EH (cell line): Measurements from ENCODE around the gene CACNG4.

Experiments
- DNase-seq: peaks from one replicate; pipeline ENCODE4 v3.0.0-alpha.2; 2015; ENCODE audit warnings: low read depth

CACNG4 gene

DNA sequence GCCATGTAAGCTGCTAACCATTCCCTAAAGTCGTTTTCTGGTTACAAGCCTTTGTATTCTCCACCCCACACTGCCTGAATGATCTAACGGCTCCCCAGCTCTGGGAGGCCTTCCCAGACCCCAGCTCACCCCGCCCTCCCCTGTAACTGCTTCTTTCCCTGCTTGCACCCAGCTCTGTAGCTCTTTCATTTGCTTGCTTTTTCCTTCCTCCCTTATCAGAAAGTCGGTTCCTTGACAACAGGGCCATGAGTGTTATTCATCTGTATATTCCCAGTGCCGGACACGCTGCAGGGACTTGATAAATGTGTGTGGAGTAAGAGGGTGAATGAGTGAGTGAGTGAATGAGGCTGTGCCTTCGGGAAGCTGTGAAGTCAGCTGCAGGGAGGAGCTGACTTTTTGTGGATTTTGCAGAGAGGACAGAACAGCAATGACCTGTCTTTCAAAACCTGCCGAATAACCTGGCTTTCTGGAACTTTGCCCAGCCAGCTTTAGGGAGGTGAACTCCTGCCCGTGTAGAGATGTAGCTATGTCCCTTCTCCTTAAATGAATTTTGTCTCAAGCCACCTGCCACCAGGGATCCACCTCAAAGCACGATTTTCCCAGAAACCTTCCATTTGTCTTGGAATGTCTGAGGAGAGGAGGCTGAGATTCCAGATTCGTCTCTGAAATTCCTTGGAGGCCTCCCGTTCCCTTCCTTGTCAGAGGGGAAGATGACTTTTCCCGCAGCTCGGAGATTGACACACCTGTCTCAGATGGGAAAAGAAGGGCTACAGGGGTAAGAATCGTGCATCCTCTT is 20.0 kb upstream of the CACNG4 start:
- no peak for DNase-seq

DNA sequence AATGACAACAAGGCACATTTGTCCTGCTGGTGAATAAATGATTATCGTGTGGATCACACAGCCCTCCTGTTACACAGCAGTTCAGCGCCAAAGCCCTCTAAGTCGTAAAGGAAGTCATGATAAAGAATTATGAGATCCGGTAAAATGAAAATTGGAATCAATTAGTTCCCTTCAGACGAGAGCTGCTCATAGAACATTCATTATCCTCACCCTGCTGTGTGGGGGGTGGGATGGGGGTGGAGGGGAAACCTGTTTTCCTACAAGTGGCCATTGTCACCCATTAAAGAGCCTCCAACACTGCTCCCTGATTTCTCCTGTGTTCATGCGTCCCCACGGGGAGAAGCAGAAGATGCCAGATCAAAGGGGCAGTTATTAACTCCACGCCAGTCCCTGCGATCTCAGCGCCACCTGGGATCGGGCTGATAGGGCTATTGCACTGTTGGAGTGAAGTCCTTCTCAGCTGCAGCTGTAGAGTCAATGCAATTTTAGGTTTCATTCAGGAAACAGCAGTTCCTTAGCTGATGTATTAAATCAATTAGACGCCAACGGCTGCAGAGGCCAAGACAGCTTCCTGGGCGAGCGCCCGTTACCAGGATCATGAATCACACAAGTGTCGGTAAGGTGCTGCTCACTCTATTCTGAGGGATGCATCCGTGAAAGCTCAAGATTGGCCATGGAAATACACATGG is 19.2 kb upstream of the CACNG4 start:
- no peak for DNase-seq

DNA sequence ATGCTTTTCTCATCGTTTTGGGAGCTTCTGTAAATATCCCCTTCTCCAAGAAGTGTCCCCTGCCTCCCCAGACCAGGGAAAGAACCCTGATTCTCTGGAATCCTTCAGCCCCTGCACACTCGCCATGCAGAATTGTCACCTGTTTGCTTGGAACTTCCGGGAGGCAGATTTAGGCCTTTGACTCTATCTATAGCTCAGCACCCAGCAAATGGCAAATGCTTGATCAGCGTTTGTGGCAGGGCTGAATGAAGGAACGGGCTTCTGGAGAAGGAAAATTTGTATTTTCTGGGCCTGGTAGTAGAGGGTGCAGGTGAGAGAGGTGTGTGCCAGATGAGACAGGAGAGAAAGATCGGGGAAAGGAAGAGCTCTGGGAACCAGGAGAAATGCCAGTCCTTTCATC is 18.3 kb upstream of the CACNG4 start:
- no peak for DNase-seq

DNA sequence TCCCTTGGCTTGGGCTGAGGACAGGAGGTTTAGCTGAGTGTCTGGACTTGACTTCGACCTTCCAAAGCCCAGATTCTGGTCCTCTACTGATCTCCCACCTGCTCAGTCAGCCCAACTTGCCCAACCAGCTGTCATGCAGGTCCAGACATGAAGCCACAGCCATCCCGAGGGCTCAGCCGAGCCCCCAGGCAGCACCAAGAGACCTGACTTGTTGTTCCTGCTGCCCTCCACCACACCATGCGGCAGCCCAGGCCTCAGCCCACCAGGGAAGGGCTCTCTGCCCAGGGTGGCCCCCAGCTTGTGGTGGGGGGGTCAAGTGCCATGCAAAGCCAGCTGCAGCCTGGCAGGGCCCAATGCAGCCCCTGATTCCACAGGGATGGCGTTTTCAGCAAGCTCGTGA is 17.2 kb upstream of the CACNG4 start:
- no peak for DNase-seq

DNA sequence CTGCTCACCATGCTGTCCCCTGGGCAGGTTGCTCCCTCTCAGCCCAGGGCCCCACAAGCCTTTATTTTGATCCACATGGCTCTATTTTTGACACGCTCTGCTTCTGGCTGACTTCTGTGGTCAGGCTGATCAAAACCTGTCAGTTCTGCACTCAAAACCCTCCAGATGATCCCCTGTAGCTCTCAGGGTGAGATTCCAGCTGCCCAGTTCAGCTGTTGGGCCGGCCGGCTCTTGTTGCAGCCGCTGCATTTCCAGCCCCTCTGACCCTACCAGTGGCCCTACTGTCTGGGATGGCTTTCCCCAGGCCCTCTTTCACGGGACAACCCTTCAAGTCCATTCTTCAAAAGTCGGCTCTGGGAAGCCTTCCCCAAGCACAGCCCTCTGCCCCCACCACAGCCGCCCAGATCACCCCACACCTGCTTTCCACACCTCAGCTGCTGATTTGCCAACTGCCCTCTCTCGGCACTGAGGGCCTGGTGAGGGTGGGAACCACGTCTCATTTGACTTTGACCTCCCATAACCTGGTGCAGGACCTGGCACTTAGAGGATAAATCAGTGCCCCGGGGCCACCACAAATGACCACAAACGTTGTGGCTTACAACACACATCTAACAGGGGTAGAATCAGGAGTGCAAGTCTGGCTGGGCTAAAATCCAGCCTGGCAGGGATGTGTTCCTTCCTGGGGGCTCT is 16.3 kb upstream of the CACNG4 start:
- DNase-seq, result no peak

DNA sequence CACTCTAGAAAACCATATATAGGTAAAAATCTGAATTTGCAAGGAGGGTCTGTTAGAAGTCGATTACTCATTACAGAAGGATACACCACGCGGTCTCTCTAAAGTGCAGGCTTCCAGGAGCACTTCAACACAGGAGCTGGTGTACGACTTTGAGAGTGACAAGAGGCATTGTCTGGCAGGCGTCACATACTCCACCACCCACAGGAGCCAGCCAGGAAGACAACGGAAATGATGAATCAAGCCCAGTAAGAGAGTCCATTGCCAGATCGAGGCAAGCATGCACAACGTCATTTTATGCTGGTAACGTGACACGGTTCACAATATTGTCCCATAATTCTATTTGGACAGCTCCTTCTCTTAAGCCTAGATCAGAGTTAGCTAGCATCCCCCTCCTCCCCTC is 15.0 kb upstream of the CACNG4 start:
- DNase-seq, result peak; percentile 68

DNA sequence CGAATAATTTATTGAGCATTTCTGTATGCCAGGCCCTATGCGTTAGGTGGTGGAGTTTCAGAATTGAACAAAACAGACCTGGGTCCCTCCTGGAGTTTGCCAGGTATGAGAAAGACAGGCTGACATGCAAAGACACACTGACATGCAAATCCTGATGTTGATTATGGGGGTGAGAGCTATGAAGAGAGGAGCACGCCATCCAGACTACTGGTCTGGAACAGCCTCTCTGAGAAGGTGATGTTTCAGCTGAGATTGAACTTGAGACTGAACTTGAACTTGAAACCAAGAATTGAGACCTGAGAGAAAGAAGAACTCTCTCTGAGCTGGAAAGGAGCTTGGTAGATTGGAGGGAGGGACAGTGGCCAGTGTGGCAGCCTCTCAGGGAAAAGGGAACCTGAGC is 14.2 kb upstream of the CACNG4 start:
- DNase-seq, result no peak

DNA sequence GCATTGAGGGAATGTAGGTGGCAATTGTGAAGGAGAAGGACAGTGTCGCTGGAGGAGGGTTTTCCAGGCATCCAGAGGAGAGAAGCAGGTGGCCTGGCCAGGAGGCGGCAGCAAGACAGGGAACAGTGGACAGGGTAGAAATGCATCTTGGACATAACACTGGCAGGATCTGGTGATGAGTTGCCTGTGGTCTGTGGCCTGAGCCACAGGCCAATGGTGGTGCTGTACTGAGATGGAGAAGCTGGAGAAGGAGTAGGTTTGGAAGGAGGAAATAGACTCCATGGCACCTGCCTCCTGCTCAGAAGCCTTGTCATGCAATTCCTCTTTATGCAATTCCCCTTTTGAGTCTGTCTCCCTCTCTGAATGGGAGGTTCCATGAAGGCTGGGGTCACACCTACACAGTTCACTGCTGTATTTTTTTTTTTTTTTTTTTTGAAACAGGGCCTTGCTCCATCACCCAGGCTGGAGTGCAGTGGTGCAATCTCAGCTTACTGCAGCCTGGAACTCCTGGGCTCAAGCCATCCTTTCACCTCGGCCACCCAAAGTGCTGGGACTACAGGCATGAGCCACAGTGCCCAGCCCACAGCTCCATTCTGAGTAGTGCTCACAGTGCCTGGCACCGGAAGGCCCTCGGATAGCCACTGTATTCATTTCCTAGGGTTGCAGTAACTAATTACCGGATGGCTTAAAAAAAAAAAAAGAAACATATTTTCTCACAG is 13.5 kb upstream of the CACNG4 start:
- no peak for DNase-seq

DNA sequence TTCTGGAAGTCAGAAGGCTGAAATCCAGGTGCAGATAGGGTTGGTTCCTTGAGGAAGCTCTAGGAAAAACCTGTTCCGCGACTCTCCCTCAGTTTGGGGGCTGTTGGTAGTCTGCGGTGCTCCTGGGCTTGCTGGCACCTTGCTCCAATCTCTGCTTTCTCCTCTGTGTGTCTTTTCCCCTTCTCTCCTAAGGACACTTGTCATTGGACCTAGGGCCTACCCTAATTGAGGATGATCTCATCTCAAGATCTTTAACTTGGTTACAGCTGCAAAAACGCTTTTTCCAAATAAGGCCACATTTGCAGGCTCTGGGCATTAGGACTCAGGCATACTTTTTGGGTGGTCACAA is 12.9 kb upstream of the CACNG4 start:
- no peak for DNase-seq

DNA sequence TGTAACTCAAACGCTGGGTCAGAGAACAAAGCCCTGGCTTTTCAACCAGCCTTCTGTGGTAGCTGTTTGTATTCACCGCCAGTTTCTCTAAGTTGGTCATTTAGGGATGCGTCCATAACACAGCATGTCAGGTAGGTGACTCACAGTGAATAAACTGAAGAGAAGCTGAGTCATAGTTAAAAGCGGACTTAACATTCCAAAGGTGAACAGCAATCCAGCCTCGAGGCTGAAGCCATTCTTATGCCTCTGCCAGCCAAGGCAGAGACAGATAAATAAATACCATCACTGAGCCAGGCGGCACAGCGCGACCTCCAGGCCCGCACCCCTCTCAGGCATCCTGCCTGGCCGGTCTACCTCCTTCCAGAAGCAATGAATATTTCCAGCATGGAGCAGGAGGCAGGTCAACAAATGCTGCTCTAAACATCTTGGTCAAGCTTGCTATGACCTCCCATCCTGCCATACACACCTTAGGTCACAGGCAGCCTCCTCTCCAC is 12.4 kb upstream of the CACNG4 start:
- DNase-seq, result peak; percentile 92

DNA sequence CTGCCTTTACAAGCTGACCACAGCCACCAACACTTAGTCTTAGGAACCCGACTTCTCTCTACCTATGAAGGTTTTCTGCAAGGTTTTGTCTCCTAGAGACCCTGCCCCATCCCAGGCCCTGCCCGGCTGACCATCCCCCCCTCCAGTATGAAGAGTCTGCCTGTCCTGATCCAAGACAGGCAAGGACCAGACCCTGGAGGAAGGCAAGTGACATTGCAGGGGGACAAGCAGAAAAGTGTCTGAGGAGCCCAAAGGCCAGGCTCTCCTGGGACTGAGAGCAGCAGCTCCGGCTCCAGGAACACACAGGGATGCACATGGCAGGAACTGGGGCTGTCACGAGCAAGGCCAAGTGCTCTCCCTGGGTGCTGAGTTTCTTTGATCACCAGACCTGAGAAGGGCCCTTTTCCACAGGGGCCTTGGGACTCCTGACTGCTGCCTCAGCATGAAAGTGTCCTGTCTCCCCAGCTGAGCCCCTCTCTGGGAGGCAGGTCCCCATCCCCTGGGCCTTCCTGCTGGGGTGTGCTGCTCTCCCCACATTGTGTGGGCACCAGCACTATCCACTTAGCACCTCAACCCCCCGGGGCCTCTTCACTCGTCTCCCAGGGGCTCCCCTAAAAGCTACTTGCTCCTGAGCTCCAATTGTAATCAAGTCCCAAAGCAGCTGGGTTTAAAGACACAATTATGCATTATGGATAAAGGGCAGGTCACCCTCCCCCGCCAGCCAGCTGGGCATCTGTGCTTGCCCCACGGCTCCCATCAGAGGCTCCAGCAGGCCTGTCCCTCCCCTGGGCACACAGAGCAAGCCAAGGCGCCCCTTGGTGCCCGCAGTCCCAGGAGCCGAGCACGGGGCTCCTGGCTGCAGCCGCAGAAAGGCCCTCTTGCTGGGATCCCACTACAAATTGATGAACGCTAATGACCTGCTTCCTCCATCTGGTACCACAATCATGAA is 11.6 kb upstream of the CACNG4 start:
- DNase-seq, result no peak

DNA sequence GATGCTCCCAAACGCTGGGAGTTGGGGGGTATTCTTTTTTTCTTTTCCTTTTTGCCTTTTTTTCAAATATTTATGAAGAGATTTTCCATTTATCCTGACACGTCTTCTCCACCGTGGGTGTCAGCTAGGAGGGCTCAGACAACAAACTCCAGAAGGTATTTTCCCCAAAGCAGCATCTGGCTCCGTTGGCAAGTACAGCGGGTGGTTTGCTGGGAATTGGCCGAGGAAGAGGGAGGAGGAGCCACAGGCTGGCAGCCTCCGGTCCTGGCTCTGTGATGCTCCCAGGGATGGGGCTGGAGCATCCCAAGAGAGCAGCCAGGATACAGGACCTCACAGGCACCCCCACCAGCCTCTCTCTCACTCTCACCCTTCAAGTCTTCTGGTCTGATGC is 10.9 kb upstream of the CACNG4 start:
- no peak for DNase-seq

DNA sequence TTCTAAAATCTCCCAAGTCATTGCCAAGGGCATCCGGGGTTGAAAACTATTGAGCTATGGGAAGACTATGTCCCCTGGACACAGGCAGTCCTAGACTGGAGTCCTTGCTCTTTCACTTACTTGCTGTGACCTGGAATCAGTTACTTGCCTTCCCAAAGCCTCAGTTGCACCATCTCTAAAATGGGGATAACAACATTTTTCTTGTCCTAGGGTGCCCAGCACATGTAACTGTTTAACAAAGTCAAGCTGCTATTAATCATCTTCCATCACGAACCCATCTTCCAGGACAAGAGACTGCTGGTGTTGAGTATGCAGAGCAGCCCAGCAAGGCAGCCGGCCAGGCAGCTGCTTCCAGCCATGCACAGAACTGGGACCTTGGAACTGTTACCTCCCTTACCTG is 9.9 kb upstream of the CACNG4 start:
- no peak for DNase-seq

DNA sequence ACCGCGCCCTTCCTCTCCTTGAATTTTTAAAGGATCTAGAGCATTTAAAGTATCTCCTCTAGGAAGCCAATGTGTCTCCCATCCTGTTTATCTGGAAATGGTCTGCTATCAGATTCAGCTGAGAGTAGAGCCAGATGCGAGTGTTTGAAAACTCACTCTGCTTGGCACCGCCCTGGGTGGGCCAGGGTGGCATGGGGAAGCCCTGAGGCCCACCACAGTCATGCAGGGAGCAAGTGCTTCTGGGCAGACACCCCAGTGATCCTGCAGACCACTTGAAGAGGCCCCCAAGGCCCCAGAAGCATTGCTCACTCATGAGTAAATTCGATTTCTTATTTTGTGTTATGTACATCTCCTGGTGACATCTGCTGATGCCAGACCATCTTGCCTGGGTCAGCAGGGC is 8.7 kb upstream of the CACNG4 start:
- no peak for DNase-seq

DNA sequence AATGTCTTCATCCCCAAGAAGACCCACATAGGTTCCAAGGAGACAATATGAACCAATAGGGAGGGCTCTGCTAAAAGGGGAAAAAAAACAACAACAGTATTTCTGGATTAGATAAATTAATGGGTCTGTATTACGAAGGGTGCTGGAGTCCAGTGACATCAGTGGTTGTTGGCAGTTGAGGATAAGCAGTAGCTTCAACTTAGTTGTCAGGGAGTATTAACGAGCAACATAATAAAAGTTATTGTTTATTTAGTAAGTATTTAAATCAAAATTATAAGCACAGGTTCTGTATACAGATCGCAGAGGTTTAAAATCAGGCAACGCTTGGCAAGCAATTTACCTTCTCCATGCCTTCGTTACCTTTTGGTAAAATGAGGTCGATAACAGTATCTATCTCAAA is 7.6 kb upstream of the CACNG4 start:
- no peak for DNase-seq

DNA sequence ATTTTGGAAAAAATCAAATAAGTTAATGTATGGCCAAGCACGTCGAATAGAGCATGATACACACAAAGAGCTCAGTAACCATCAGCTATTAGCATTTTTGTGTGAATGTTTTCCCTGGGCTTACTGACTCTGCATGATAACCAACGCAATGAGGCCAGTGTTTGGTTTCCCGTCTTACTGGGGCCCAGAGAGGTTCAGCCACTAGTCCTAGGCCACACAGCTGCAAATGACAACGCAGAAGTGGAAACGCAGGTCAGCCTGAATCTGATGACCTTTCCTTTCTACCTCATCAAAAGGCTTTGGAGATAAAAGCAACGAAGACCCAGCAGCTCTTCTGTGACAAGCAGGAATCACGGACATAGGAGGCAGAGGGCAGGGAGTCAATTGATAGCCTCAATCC is 7.2 kb upstream of the CACNG4 start:
- DNase-seq, result no peak

DNA sequence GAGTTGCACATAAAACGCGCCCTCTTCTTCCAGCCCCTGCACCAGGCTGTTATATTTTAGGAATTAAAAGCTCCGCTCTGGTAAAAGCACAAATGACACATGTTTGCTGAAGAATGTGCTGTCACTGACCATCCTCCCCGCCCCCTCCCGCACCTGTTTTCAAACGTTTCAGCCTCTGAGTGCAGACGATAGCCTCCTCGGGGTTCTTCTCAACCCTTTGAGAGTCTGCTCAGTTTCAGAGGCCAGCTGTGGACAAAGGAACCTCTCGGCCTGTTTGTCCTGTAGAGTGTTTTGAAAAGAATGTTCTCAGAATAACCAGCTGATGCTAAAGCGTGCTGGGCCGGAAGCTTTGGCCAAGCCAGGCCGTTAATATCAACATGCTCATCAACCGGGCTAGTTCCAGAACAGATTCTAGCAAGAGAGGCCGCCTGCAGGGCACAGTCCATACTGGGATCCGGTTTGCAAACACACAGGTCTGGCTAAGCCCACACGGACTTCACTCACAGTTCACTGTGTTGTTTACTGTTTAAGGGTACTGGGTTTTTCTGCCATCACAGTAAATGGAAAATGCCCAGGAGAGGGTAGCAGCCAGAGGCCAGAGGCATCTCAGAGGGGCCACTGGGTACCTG is 6.4 kb upstream of the CACNG4 start:
- peak; percentile 37 for DNase-seq

DNA sequence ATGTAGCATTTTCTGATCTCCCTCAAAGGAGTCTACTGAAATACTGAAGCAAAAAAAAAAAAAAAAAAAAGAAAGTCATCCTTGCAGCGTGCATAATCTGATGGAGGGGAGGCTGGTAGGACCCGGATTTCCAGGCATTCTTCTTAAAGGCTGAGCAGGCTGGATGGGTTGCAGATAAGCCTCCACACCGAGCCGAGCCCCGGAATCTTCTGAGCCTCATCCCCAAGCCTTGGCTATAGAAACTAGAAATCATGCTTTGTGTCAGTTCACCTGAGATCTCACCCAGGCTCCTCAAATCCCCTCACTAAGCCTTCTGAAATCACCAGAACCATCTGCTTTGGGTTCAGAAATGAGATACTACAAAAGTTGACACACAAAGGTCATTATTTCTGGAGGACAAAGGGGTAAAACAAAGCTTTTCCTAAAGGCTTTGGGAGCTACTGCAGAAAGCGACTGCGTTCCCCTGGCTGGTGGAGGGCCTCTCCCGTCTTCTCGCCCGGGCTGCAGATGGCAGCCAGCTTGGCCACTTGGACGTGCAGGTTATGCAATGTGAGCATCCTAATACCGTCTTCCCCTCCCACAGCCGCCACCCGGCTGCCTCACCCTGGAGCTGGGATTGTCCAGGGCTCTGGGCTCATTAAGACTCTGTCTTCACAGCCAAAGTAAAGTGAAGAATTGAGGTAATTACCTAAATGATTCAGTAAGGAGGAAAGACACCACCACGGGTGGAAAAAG is 4.7 kb upstream of the CACNG4 start:
- no peak for DNase-seq

DNA sequence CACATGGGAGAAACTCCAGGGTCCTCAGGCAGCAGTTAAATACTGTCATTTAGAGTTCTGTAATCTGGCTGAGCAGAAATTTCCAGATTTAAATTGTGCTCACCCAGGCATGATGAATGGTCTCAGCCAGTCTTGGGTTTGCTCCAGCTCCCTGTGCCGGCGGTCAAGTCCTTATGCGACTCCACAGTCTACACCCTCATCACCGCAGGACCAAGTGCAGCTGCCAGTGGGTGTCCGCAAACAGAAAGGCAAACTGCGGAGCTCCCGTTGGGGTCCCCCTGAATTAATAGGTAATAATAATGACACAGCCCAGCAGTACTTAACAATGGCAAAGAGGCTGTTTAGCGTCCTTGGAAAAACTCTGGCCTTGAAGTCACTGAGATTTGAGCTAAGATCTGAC is 3.9 kb upstream of the CACNG4 start:
- no peak for DNase-seq

DNA sequence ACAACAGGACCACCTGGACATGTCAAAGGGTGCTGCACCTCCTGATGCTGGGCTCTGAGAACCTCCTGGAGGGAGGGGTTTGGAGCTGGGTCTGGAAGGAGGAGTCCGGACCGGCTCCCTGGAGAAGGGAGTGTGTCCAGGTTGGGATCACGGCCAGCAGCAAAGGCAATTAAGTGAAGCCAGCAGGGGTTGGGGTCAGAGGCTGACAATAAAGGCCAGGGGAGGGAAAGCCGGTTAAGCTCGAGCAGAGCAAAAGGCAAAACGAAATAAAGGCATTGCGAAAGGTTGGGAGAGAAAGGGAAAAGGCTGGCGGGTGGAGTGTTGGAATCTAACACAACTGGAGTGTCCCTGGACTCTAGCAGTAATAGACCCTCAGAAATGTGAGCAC is 992 bp upstream of the CACNG4 start:
- DNase-seq, result no peak
